H1 (cell line): ENCODE measurements around the gene SLC16A11. TPM values are rescaled to one million over a fixed set of nuclear protein-coding genes. Genes with fewer than 3 reads are reported as not detected.

Source experiments
- CTBP2 ChIP-seq: IDR thresholded peaks from 2 replicates; pipeline ENCODE4 v1.7.0; 2011; ENCODE audit warnings: borderline replicate concordance, mild to moderate bottlenecking, moderate library complexity, mixed read lengths, low read length; ENCODE audit not compliant: insufficient read depth, insufficient read length
- EP300 ChIP-seq, 2 experiments: IDR thresholded peaks; 1 replicate in 1 of 2; 2 replicates in 1 of 2; pipeline ENCODE4 v1.6.1; 2011 to 2012; ENCODE audit warnings: low read depth in 2 of 2, low read length in 2 of 2, mild to moderate bottlenecking in 2 of 2, borderline replicate concordance in 1 of 2, inconsistent platforms in 1 of 2, moderate library complexity in 1 of 2
- EZH2 ChIP-seq: fragments of 200-600 bp; sonication (generic); IDR thresholded peaks from 2 replicates; pipeline ENCODE4 v1.7.1; 2012; ENCODE audit warnings: low read depth, mild to moderate bottlenecking, moderate library complexity, low read length, inconsistent platforms; ENCODE audit not compliant: severe bottlenecking
- JUN ChIP-seq: IDR thresholded peaks from 2 replicates; pipeline ENCODE4 v1.6.1; 2011; ENCODE audit warnings: low read depth, mild to moderate bottlenecking, improper control_type of control experiment, low read length
- POLR2A ChIP-seq, 2 experiments: IDR thresholded peaks; 1 replicate in 1 of 2; 2 replicates in 1 of 2; pipeline ENCODE4 v1.6.1; 2011; ENCODE audit warnings: low read depth in 2 of 2, low read length in 2 of 2, mild to moderate bottlenecking in 2 of 2; ENCODE audit errors: control extremely low read depth in 1 of 2
- RBBP5 ChIP-seq: IDR thresholded peaks from 2 replicates; pipeline ENCODE4 v1.7.1; 2012; ENCODE audit warnings: low read depth, mild to moderate bottlenecking, inconsistent platforms, low read length, moderate library complexity, borderline replicate concordance
- SAP30 ChIP-seq: fragments of 300-600 bp; sonication (generic); IDR thresholded peaks from 2 replicates; pipeline ENCODE4 v1.7.1; 2012; ENCODE audit warnings: low read length, moderate library complexity, mild to moderate bottlenecking, inconsistent platforms; ENCODE audit not compliant: insufficient read depth, insufficient replicate concordance
- TEAD4 ChIP-seq: IDR thresholded peaks from 2 replicates; pipeline ENCODE4 v1.6.1; 2012; ENCODE audit warnings: low read depth, low read length, inconsistent platforms, mixed read lengths
- polyA plus RNA-seq, 7 experiments: library from polyadenylated mRNA; depleted of rRNA in 3 of 7; stranded (reverse) in 5 of 7; unstranded in 2 of 7; fragments of >200 nt in 5 of 7; fragments of 200-250 nt in 2 of 7; gene quantifications; 1 replicate in 5 of 7; 2 replicates in 1 of 7; 4 replicates in 1 of 7; pipeline versions ENCODE4 v1.2.1 to v1.2.3, GENCODE V29; 2011 to 2013; ENCODE audit warnings: missing spikeins in 2 of 7, mixed read lengths in 2 of 7
- total RNA-seq: library from RNA; stranded (reverse); fragmentation: NEBNext Ultra II Directional; extraction: Animal tissue kit (Norgen Biotek cat#: 25700); gene quantifications from 2 replicates; pipeline ENCODE4 v1.2.1, GENCODE V29; 2021
- TF ChIP-seq, protein P1 (sequence below): IDR thresholded peaks from 2 replicates; pipeline ENCODE4 v1.6.1; 2012; ENCODE audit warnings: inconsistent platforms

Gene SLC16A11
- total and polyA plus RNA-seq, 2 of the 8 experiments (the other 6 are each of a cell fraction or from before 2014, with no cell fraction given): 0.35 to 0.39 TPM

- TF ChIP-seq CTBP2: no peak
- no peak for TF ChIP-seq EZH2
- TF ChIP-seq SAP30: no peak
- no peak for TF ChIP-seq TEAD4
- TF ChIP-seq, protein P1, sequence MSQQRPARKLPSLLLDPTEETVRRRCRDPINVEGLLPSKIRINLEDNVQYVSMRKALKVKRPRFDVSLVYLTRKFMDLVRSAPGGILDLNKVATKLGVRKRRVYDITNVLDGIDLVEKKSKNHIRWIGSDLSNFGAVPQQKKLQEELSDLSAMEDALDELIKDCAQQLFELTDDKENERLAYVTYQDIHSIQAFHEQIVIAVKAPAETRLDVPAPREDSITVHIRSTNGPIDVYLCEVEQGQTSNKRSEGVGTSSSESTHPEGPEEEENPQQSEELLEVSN: no peak
- no peak for TF ChIP-seq JUN
- no peak for TF ChIP-seq EP300 (IDR thresholded peaks at IDR 0.05; ENCODE audit: borderline replicate concordance in 1 of 2, low read depth in 2 of 2, low read length in 2 of 2)
- TF ChIP-seq POLR2A (IDR thresholded peaks at IDR 0.05; ENCODE audit: control extremely low read depth in 1 of 2, low read depth in 2 of 2, low read length in 2 of 2): 0 out of 3 replicates have a peak, but pooled peaks of 1 of the 2 experiments have one; percentile 1
- 0 out of 2 replicates have a peak, but pooled peaks have one; percentile 83 for TF ChIP-seq RBBP5
These were observed 1.3 kb downstream of the SLC16A11 start (continued) for GRCh38 chr17:7042501-7043181.
